ENCODE measurements around the gene ANKH. TPM values are rescaled to one million over a fixed set of nuclear protein-coding genes. Genes with fewer than 3 reads are reported as not detected.

ANKH gene
- polyA plus RNA-seq, 4 donors, result 33.0 to 82.2 (median 41.9) TPM

- H3K27ac ChIP-seq (ENCODE audit: low read depth in 1 of 3, low read length in 2 of 3), result no peak overlapping the region
- H3K27me3 ChIP-seq (ENCODE audit: control insufficient read depth in 3 of 3, insufficient read depth in 3 of 3, low read length in 3 of 3), result no peaks in the 10 kb centered on the region
- peaks cover 2 to 14% (median 3%) of the 10 kb centered on the region in 3 donors for H3K4me1 ChIP-seq (ENCODE audit: control insufficient read depth in 3 of 3, insufficient read depth in 2 of 3, low read depth in 1 of 3, low read length in 2 of 3)
- H3K36me3 ChIP-seq (ENCODE audit: control insufficient read depth in 3 of 3, insufficient read depth in 2 of 3, low read depth in 1 of 3, low read length in 3 of 3), result peaks cover 0 to 18% (median 0%) of the 10 kb centered on the region in 3 donors
- no peaks in the 10 kb centered on the region for H3K9me3 ChIP-seq (ENCODE audit: control insufficient read depth in 2 of 2, insufficient read depth in 1 of 2, low read depth in 1 of 2, low read length in 1 of 2)
- FAIRE-seq, result no peak
- H3K4me3 ChIP-seq (ENCODE audit: low read depth in 1 of 3, low read length in 3 of 3), result no peak overlapping the region
- no peak for DNase-seq
- 74 to 84% (median 81%) methylated on average over 4 of the region's 4 CpGs for WGBS, 3 donors
Measured at GRCh38 chr5:14794583-14795230, 76.9 kb downstream of the ANKH start.

- Histone ChIP-seq H3K9me3 (ENCODE audit: control insufficient read depth in 2 of 2, insufficient read depth in 1 of 2, low read depth in 1 of 2, low read length in 1 of 2) (no peaks in the 10 kb centered on the region), H3K27me3 (ENCODE audit: control insufficient read depth in 3 of 3, insufficient read depth in 3 of 3, low read length in 3 of 3) (no peaks in the 10 kb centered on the region), H3K27ac (ENCODE audit: low read depth in 1 of 3, low read length in 2 of 3) (no peak overlapping the region), H3K4me1 (ENCODE audit: control insufficient read depth in 3 of 3, insufficient read depth in 2 of 3, low read depth in 1 of 3, low read length in 2 of 3) (peaks cover 2 to 16% (median 3%) of the 10 kb centered on the region in 3 donors), H3K36me3 (ENCODE audit: control insufficient read depth in 3 of 3, insufficient read depth in 2 of 3, low read depth in 1 of 3, low read length in 3 of 3) (peaks cover 0 to 20% (median 0%) of the 10 kb centered on the region in 3 donors), H3K4me3 (ENCODE audit: low read depth in 1 of 3, low read length in 3 of 3) (no peak overlapping the region)
- no peak for DNase-seq
- 93 to 96% (median 94%) methylated on average over 5 of the region's 5 CpGs for WGBS, 3 donors
- no peak for FAIRE-seq
Measured at GRCh38 chr5:14793851-14794250, 77.7 kb downstream of the ANKH start.

GRCh38 chr5:14790911-14791310, 80.7 kb downstream of the ANKH start:
- FAIRE-seq, result no peak
- Histone ChIP-seq H3K27me3 (ENCODE audit: control insufficient read depth in 3 of 3, insufficient read depth in 3 of 3, low read length in 3 of 3) (no peaks in the 10 kb centered on the region), H3K27ac (ENCODE audit: low read depth in 1 of 3, low read length in 2 of 3) (peak overlapping the region in 1 of 3 donors; percentile 61), H3K36me3 (ENCODE audit: control insufficient read depth in 3 of 3, insufficient read depth in 2 of 3, low read depth in 1 of 3, low read length in 3 of 3) (peaks cover 0 to 21% (median 0%) of the 10 kb centered on the region in 3 donors), H3K4me1 (ENCODE audit: control insufficient read depth in 3 of 3, insufficient read depth in 2 of 3, low read depth in 1 of 3, low read length in 2 of 3) (peaks cover 2 to 20% (median 3%) of the 10 kb centered on the region in 3 donors), H3K9me3 (ENCODE audit: control insufficient read depth in 2 of 2, insufficient read depth in 1 of 2, low read depth in 1 of 2, low read length in 1 of 2) (no peaks in the 10 kb centered on the region), H3K4me3 (ENCODE audit: low read depth in 1 of 3, low read length in 3 of 3) (no peak overlapping the region)
- DNase-seq, result peak; percentile 77 to 84
- WGBS, 3 donors, result 54 to 78% (median 61%) methylated on average over 5 of the region's 5 CpGs

- 82 to 84% (median 82%) methylated on average over 2 of the region's 2 CpGs for WGBS, 3 donors
- no peaks in the 10 kb centered on the region for H3K27me3 ChIP-seq (ENCODE audit: control insufficient read depth in 3 of 3, insufficient read depth in 3 of 3, low read length in 3 of 3)
- peaks cover 0 to 23% (median 0%) of the 10 kb centered on the region in 3 donors for H3K36me3 ChIP-seq (ENCODE audit: control insufficient read depth in 3 of 3, insufficient read depth in 2 of 3, low read depth in 1 of 3, low read length in 3 of 3)
- peaks cover 2 to 20% (median 3%) of the 10 kb centered on the region in 3 donors for H3K4me1 ChIP-seq (ENCODE audit: control insufficient read depth in 3 of 3, insufficient read depth in 2 of 3, low read depth in 1 of 3, low read length in 2 of 3)
- no peaks in the 10 kb centered on the region for H3K9me3 ChIP-seq (ENCODE audit: control insufficient read depth in 2 of 2, insufficient read depth in 1 of 2, low read depth in 1 of 2, low read length in 1 of 2)
- H3K4me3 ChIP-seq (ENCODE audit: low read depth in 1 of 3, low read length in 3 of 3), result no peak overlapping the region
- peak overlapping the region in 1 of 3 donors; percentile 61 for H3K27ac ChIP-seq (ENCODE audit: low read depth in 1 of 3, low read length in 2 of 3)
- DNase-seq, result no peak
- FAIRE-seq, result no peak
Measured at GRCh38 chr5:14790220-14790619, 81.4 kb downstream of the ANKH start.

- peaks cover 0 to 12% of the 10 kb centered on the region in 2 donors for H3K9me3 ChIP-seq (ENCODE audit: control insufficient read depth in 2 of 2, insufficient read depth in 1 of 2, low read depth in 1 of 2, low read length in 1 of 2)
- H3K27me3 ChIP-seq (ENCODE audit: control insufficient read depth in 3 of 3, insufficient read depth in 3 of 3, low read length in 3 of 3), result no peaks in the 10 kb centered on the region
- peaks cover 2 to 20% (median 3%) of the 10 kb centered on the region in 3 donors for H3K4me1 ChIP-seq (ENCODE audit: control insufficient read depth in 3 of 3, insufficient read depth in 2 of 3, low read depth in 1 of 3, low read length in 2 of 3)
- FAIRE-seq (no peak), DNase-seq (no peak)
- H3K4me3 ChIP-seq (ENCODE audit: low read depth in 1 of 3, low read length in 3 of 3), result no peak overlapping the region
- H3K27ac ChIP-seq (ENCODE audit: low read depth in 1 of 3, low read length in 2 of 3), result no peak overlapping the region
- WGBS, 3 donors, result 86 to 91% (median 87%) methylated on average over 6 of the region's 6 CpGs
- peaks cover 0 to 23% (median 0%) of the 10 kb centered on the region in 3 donors for H3K36me3 ChIP-seq (ENCODE audit: control insufficient read depth in 3 of 3, insufficient read depth in 2 of 3, low read depth in 1 of 3, low read length in 3 of 3)
Measured at GRCh38 chr5:14787801-14788579, 83.6 kb downstream of the ANKH start.

GRCh38 chr5:14783691-14784090, 87.9 kb downstream of the ANKH start:
- H3K36me3 ChIP-seq (ENCODE audit: control insufficient read depth in 3 of 3, insufficient read depth in 2 of 3, low read depth in 1 of 3, low read length in 3 of 3), result peaks cover 0 to 22% (median 0%) of the 10 kb centered on the region in 3 donors
- H3K27ac ChIP-seq (ENCODE audit: low read depth in 1 of 3, low read length in 2 of 3), result no peak overlapping the region
- FAIRE-seq (no peak), DNase-seq (no peak)
- no peak overlapping the region for H3K4me3 ChIP-seq (ENCODE audit: low read depth in 1 of 3, low read length in 3 of 3)
- H3K27me3 ChIP-seq (ENCODE audit: control insufficient read depth in 3 of 3, insufficient read depth in 3 of 3, low read length in 3 of 3), result no peaks in the 10 kb centered on the region
- 87 to 96% (median 92%) methylated on average over 4 of the region's 4 CpGs for WGBS, 3 donors
- H3K9me3 ChIP-seq (ENCODE audit: control insufficient read depth in 2 of 2, insufficient read depth in 1 of 2, low read depth in 1 of 2, low read length in 1 of 2), result peaks cover 0 to 12% of the 10 kb centered on the region in 2 donors
- peaks cover 0 to 4% (median 0%) of the 10 kb centered on the region in 3 donors for H3K4me1 ChIP-seq (ENCODE audit: control insufficient read depth in 3 of 3, insufficient read depth in 2 of 3, low read depth in 1 of 3, low read length in 2 of 3)

- Histone ChIP-seq H3K27ac (ENCODE audit: low read depth in 1 of 3, low read length in 2 of 3) (no peak overlapping the region), H3K4me1 (ENCODE audit: control insufficient read depth in 3 of 3, insufficient read depth in 2 of 3, low read depth in 1 of 3, low read length in 2 of 3) (no peaks in the 10 kb centered on the region), H3K36me3 (ENCODE audit: control insufficient read depth in 3 of 3, insufficient read depth in 2 of 3, low read depth in 1 of 3, low read length in 3 of 3) (peaks cover 0 to 28% (median 0%) of the 10 kb centered on the region in 3 donors), H3K27me3 (ENCODE audit: control insufficient read depth in 3 of 3, insufficient read depth in 3 of 3, low read length in 3 of 3) (no peaks in the 10 kb centered on the region), H3K4me3 (ENCODE audit: low read depth in 1 of 3, low read length in 3 of 3) (no peak overlapping the region), H3K9me3 (ENCODE audit: control insufficient read depth in 2 of 2, insufficient read depth in 1 of 2, low read depth in 1 of 2, low read length in 1 of 2) (peaks cover 0 to 12% of the 10 kb centered on the region in 2 donors)
- WGBS, 3 donors, result 96 to 97% (median 97%) methylated on average over 5 of the region's 5 CpGs
- FAIRE-seq (no peak), DNase-seq (no peak)
Measured at GRCh38 chr5:14782591-14782990, 89.0 kb downstream of the ANKH start.

GRCh38 chr5:14781106-14781505, 90.5 kb downstream of the ANKH start:
- Histone ChIP-seq H3K27me3 (ENCODE audit: control insufficient read depth in 3 of 3, insufficient read depth in 3 of 3, low read length in 3 of 3) (no peaks in the 10 kb centered on the region), H3K4me3 (ENCODE audit: low read depth in 1 of 3, low read length in 3 of 3) (no peak overlapping the region), H3K36me3 (ENCODE audit: control insufficient read depth in 3 of 3, insufficient read depth in 2 of 3, low read depth in 1 of 3, low read length in 3 of 3) (peaks cover 0 to 38% (median 0%) of the 10 kb centered on the region in 3 donors), H3K4me1 (ENCODE audit: control insufficient read depth in 3 of 3, insufficient read depth in 2 of 3, low read depth in 1 of 3, low read length in 2 of 3) (no peaks in the 10 kb centered on the region), H3K9me3 (ENCODE audit: control insufficient read depth in 2 of 2, insufficient read depth in 1 of 2, low read depth in 1 of 2, low read length in 1 of 2) (peaks cover 0 to 12% of the 10 kb centered on the region in 2 donors), H3K27ac (ENCODE audit: low read depth in 1 of 3, low read length in 2 of 3) (no peak overlapping the region)
- no peak for FAIRE-seq
- no peak for DNase-seq
- WGBS, 3 donors, result 82 to 91% (median 91%) methylated on average over 5 of the region's 5 CpGs
